Skin epidermis (tissue), 12 donors: ENCODE results near the gene HBZ.
"Not testable (repeated sequence)": the region's sequence is repeated elsewhere in the genome, so short reads cannot be mapped to it uniquely, and the experiment has no call there.

Experiments
- H3K27ac ChIP-seq, 21 experiments: fragments of 200-600 bp; sonication (generic) in 11 of 21; one replicate each; pipeline ENCODE4 v1.5.0; 2020; ENCODE audit warnings: mild to moderate bottlenecking in 3 of 21, inconsistent platforms in 2 of 21, moderate library complexity in 2 of 21
- H3K4me3 ChIP-seq, 7 experiments: fragments of 200-600 bp; sonication (generic) in 2 of 7; one replicate each; pipeline ENCODE4 v1.5.0; 2020; ENCODE audit warnings: inconsistent platforms in 2 of 7, mild to moderate bottlenecking in 2 of 7, moderate library complexity in 1 of 7

HBZ gene

GRCh38 chr16:152141-153128 is at the start of gene HBZ:
Gene HBZ, plus strand, starts transcription at chr16:152644. Its CDS starts 266 bp downstream, at chr16:152910.
- no peak within 1 kb of the TSS for H3K27ac ChIP-seq
- no peak within 1 kb of the TSS for H3K4me3 ChIP-seq

GRCh38 chr16:104355-104754 is 48.1 kb upstream of the HBZ start:
- Histone ChIP-seq H3K27ac (no peak overlapping the region), H3K4me3 (no peak overlapping the region)

- no peak overlapping the region for H3K27ac ChIP-seq
Measured at GRCh38 chr16:104928-105327, 47.5 kb upstream of the HBZ start.

GRCh38 chr16:105521-105920 is 46.9 kb upstream of the HBZ start:
- Histone ChIP-seq H3K4me3 (no peak overlapping the region), H3K27ac (no peak overlapping the region)

More at GRCh38 chr16:104928-105327, 47.5 kb upstream of the HBZ start:
- H3K4me3 ChIP-seq: no peak overlapping the region

- Histone ChIP-seq H3K4me3 (no peak overlapping the region), H3K27ac (no peak overlapping the region)
Measured at GRCh38 chr16:106623-107324, 45.7 kb upstream of the HBZ start.

GRCh38 chr16:112153-112840 is 40.1 kb upstream of the HBZ start:
- Histone ChIP-seq H3K4me3 (no peak overlapping the region), H3K27ac (no peak overlapping the region)

GRCh38 chr16:114327-114726 is 38.1 kb upstream of the HBZ start:
- H3K4me3 ChIP-seq: no peak overlapping the region
- no peak overlapping the region for H3K27ac ChIP-seq

- no peak overlapping the region for H3K4me3 ChIP-seq
Measured at GRCh38 chr16:116015-116414, 36.4 kb upstream of the HBZ start.

GRCh38 chr16:117379-118365 is 34.8 kb upstream of the HBZ start:
- Histone ChIP-seq H3K4me3 (no peak overlapping the region), H3K27ac (no peak overlapping the region)

More at GRCh38 chr16:116015-116414, 36.4 kb upstream of the HBZ start:
- no peak overlapping the region for H3K27ac ChIP-seq

- H3K27ac ChIP-seq: no peak overlapping the region
- H3K4me3 ChIP-seq: no peak overlapping the region
Measured at GRCh38 chr16:118857-119256, 33.6 kb upstream of the HBZ start.

- Histone ChIP-seq H3K4me3 (no peak overlapping the region), H3K27ac (no peak overlapping the region)
Measured at GRCh38 chr16:119295-119694, 33.1 kb upstream of the HBZ start.

- H3K27ac ChIP-seq: no peak overlapping the region
Measured at GRCh38 chr16:119835-120491, 32.5 kb upstream of the HBZ start.

GRCh38 chr16:120756-121155 is 31.7 kb upstream of the HBZ start:
- no peak overlapping the region for H3K27ac ChIP-seq

More at GRCh38 chr16:119835-120491, 32.5 kb upstream of the HBZ start:
- no peak overlapping the region for H3K4me3 ChIP-seq

GRCh38 chr16:122361-122760 is 30.1 kb upstream of the HBZ start:
- H3K4me3 ChIP-seq: no peak overlapping the region
- H3K27ac ChIP-seq: no peak overlapping the region

More at GRCh38 chr16:120756-121155, 31.7 kb upstream of the HBZ start:
- no peak overlapping the region for H3K4me3 ChIP-seq

- not testable (repeated sequence) for H3K27ac ChIP-seq, H3K4me3 ChIP-seq
Measured at GRCh38 chr16:123558-124350, 28.7 kb upstream of the HBZ start.

- Histone ChIP-seq H3K27ac (no peak overlapping the region), H3K4me3 (no peak overlapping the region)
Measured at GRCh38 chr16:125011-125410, 27.4 kb upstream of the HBZ start.

GRCh38 chr16:129075-129474 is 23.4 kb upstream of the HBZ start:
- Histone ChIP-seq H3K27ac (no peak overlapping the region), H3K4me3 (no peak overlapping the region)
